Activated naive CD8-positive, alpha-beta T cell treated with anti-CD3 and anti-CD28 coated beads, Interleukin-2, amount 10 ng/mL, durations not matched to agents 7 days and 5 days (primary cell): ENCODE measurements around the gene DCAKD. TPM values are rescaled to one million over a fixed set of nuclear protein-coding genes. Genes with fewer than 3 reads are reported as not detected.

Experiments
- ATAC-seq: fragments of 150-1000 bp; cut with Tn5 transposase; one replicate; pipeline ENCODE4 v1.10.0; 2021; ENCODE audit warnings: low read depth, moderate library complexity
- POLR2A ChIA-PET: fragments of 350-600 bp; sonication (Branson Sonifier 250); formaldehyde crosslinking; loops from one replicate; lab custom pipeline; 2021; ENCODE audit warnings: antibody characterized with exemption; lab: Charles Lee
- DNase-seq: peaks from one replicate; pipeline ENCODE4 v3.0.0; 2021
- H3K27ac Mint-ChIP-seq: one replicate; pipeline ENCODE4 v1.8.0; 2022; ENCODE audit warnings: mild to moderate bottlenecking, mixed read lengths
- H3K27me3 Mint-ChIP-seq: one replicate; pipeline ENCODE4 v1.8.0; 2022; ENCODE audit warnings: mild to moderate bottlenecking, moderate library complexity, mixed read lengths
- H3K36me3 Mint-ChIP-seq: one replicate; pipeline ENCODE4 v1.8.0; 2021; ENCODE audit warnings: mild to moderate bottlenecking, mixed read lengths
- H3K4me1 Mint-ChIP-seq: one replicate; pipeline ENCODE4 v1.8.0; 2021; ENCODE audit warnings: mixed read lengths
- H3K4me3 Mint-ChIP-seq: one replicate; pipeline ENCODE4 v1.8.0; 2022; ENCODE audit warnings: mild to moderate bottlenecking, moderate library complexity, mixed read lengths
- H3K9me3 Mint-ChIP-seq: one replicate; pipeline ENCODE4 v1.8.0; 2021; ENCODE audit warnings: mixed read lengths
- total RNA-seq, 2 experiments: library from RNA; stranded (reverse); gene quantifications; one replicate each; pipeline ENCODE4 v1.2.3, GENCODE V29; 2021

The DCAKD gene, protein sequence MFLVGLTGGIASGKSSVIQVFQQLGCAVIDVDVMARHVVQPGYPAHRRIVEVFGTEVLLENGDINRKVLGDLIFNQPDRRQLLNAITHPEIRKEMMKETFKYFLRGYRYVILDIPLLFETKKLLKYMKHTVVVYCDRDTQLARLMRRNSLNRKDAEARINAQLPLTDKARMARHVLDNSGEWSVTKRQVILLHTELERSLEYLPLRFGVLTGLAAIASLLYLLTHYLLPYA
- total RNA-seq: 10 to 100 TPM; 35.5 TPM

DNA sequence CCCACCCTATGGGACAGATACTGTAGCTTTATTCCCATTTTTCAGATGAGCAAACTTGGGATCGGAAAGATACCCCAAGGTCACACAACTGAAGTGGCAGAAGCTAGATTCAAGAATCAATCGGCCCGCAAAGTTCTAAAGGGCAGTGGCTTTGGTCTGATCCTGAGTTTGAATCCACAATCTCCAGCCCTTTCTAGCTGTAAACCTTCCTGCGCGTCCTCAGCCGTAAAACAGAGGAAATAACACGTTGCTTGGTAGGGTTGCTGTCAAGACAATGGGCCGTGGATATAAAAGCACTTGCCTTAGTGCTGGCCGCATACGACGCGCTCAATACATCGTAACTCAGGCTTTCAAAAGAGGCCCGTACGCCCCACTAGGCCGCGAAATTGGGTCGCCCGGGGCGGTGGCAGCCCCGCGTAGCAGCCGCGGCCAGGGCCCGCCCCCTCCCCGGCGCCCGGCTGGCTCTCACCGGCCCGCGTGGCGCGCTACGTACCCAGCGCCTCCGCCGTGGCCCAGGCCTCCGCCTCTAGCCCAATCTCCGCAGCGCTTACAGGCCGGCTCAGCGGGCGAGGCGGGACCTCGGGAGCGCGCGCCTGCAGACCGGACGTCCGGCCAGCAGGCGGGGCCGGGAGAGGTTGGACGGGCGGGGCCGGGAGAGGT, at the start of gene DCAKD:
Gene DCAKD (minus strand): TSS at position 573 of the 660 bp plus-strand sequence. CDS start 16,747 bp downstream, outside the sequence.
- Mint-ChIP-seq H3K4me1 (peaks cover 27% of the 10 kb centered on the region), H3K27ac (peak within 1 kb of the TSS; percentile 89), H3K36me3 (peaks cover 12% of the 10 kb centered on the region), H3K9me3 (no peaks in the 10 kb centered on the region), H3K4me3 (peak within 1 kb of the TSS; percentile 86), H3K27me3 (no peaks in the 10 kb centered on the region)
- ATAC-seq (peak; percentile 98), DNase-seq (peak; percentile 93)
- POLR2A ChIA-PET: interaction anchor here (0.6 to 4.7 kb wide), 12 partner anchors 11 to 276 kb away, joined by 3 to 64 read pairs (median 3); partner anchors contain the start of genes ACBD4, EFTUD2, HEXIM1 and HEXIM2

DNA sequence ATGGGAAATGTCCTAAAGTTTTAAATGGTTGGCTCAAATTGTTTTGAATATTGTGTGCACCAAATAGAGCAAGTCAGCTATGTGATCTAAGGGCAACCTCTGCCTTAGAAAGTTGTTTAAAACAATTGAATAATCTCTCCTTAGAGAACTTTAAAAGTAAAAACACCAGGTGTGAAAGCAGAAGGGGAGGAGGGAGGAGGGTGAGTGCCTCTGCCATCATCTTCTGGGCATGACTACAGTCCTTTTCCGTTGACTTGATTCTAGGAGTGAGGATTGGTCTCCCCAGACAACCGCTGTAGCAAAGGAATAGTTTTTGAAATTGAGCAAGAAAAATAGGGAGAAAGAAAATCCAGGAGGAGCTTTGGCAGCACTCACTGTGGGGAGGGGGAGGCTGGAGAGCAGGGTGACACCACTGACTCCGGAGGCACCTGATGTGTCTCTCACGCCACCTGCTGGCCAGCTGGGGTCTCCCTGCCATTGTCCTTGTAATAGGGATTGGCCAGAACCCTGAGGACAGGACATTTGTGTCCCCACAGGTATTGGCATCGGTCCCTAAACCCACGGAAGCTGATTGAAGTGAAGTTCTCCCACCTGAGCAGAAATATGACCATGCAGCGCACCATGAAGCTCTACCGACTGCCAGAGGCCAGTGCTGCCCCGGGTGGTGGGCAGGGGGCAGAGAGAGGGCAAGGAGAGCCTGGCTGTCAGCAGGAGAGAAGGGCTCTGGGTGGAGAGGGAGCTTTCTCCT, 47.6 kb upstream of the DCAKD start:
- Mint-ChIP-seq H3K36me3 (peaks cover 31% of the 10 kb centered on the region), H3K9me3 (no peaks in the 10 kb centered on the region), H3K27ac (no peak overlapping the region), H3K27me3 (no peaks in the 10 kb centered on the region), H3K4me1 (no peaks in the 10 kb centered on the region), H3K4me3 (no peak overlapping the region)
- ATAC-seq (peak; percentile 85), DNase-seq (peak; percentile 82)
- POLR2A ChIA-PET: interaction anchor here (0.8 kb wide), 1 partner anchor 38 kb away, joined by 3 read pairs; the partner anchor contains the start of gene NMT1

DNA sequence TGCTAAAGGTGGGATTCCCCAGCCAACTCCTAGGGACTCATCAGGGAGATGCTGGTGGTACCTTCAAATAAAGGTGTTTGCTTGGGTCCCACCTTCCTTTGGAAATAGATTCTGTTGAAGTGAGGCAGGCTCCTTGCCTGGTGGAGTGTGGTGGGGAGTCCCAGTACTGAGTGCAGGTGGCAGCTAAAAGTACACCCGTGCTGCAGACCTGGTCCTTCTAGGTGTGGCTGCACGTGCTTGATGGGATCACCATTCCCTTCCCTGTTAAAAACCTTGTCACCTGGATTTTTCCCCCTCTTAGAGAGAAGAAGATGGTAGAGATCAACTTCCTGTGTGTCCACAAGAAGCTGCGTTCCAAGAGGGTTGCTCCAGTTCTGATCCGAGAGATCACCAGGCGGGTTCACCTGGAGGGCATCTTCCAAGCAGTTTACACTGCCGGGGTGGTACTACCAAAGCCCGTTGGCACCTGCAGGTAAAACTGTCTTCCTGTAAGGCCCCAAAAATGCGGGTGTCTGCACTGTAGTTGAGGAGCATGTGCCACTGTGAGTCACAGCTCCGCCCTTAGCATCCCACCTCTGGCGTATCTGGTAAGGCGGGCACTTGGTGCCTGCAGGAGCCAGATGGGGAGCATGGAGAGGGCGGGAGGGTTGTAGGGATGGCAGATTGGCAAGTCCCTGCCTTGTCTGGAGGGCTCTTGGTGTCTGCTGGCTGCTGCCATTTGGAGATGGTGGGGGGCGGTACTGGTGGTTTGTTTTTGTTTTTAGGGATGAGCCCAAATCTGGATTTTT, 46.8 kb upstream of the DCAKD start:
- peaks cover 28% of the 10 kb centered on the region for H3K36me3 Mint-ChIP-seq
- no peaks in the 10 kb centered on the region for H3K9me3 Mint-ChIP-seq
- no peaks in the 10 kb centered on the region for H3K27me3 Mint-ChIP-seq
- POLR2A ChIA-PET: interaction anchor here (1.0 kb wide), 1 partner anchor 48 kb away, joined by 3 read pairs; no protein-coding TSS in a partner anchor
- DNase-seq (no peak), ATAC-seq (no peak)
- H3K4me3 Mint-ChIP-seq: no peak overlapping the region
- no peaks in the 10 kb centered on the region for H3K4me1 Mint-ChIP-seq
- H3K27ac Mint-ChIP-seq: no peak overlapping the region

GRCh38 chr17:45096926-45097325, 45.5 kb upstream of the DCAKD start:
- Mint-ChIP-seq H3K36me3 (peaks cover 22% of the 10 kb centered on the region), H3K4me3 (no peak overlapping the region), H3K9me3 (no peaks in the 10 kb centered on the region), H3K27me3 (no peaks in the 10 kb centered on the region), H3K27ac (no peak overlapping the region), H3K4me1 (no peaks in the 10 kb centered on the region)
- no peak for DNase-seq
- ATAC-seq: no peak
- POLR2A ChIA-PET: no interaction called here

- DNase-seq: no peak
- POLR2A ChIA-PET: no interaction called here
- Mint-ChIP-seq H3K36me3 (peaks cover 21% of the 10 kb centered on the region), H3K9me3 (no peaks in the 10 kb centered on the region), H3K27me3 (no peaks in the 10 kb centered on the region), H3K4me3 (no peak overlapping the region), H3K4me1 (no peaks in the 10 kb centered on the region), H3K27ac (peak overlapping the region; percentile 23)
- ATAC-seq: no peak
Observed at GRCh38 chr17:45096141-45096540, 44.7 kb upstream of the DCAKD start.

DNA sequence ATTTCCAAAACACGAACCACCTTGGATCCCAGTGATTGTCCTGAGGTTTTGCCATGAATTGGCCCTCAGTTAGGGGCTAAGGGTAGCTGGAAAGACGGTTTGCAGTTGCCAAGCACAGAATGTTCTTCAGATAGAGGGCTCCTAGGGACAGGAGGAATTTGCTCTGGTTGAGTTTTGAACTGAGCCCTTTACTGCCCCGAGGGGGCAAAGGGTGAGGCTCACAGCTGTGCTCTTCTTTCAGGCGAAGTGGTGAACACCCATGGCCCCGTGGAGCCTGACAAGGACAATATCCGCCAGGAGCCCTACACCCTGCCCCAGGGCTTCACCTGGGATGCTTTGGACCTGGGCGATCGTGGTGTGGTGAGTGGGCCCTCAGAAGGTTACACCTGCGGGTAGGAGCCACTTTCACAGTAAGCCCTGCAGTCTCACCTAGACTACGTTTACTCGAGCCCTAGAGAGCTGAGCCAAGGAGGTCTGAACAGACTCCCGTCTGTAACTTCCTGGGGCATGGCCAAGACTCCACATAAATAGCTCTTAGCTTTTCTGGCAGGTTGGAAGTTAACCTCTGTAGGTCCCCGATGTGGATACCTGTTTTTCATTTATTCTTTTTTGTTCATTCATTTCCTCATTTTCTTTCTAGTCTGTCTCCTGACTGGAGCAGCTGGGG, 42.1 kb upstream of the DCAKD start:
- peaks cover 23% of the 10 kb centered on the region for H3K36me3 Mint-ChIP-seq
- no peak overlapping the region for H3K4me3 Mint-ChIP-seq
- no peak overlapping the region for H3K27ac Mint-ChIP-seq
- DNase-seq (no peak), ATAC-seq (no peak)
- no peaks in the 10 kb centered on the region for H3K9me3 Mint-ChIP-seq
- no peaks in the 10 kb centered on the region for H3K27me3 Mint-ChIP-seq
- H3K4me1 Mint-ChIP-seq: peaks cover 3% of the 10 kb centered on the region
- POLR2A ChIA-PET: interaction anchor here (0.6 kb wide), 1 partner anchor 364 kb away, joined by 3 read pairs; no protein-coding TSS in a partner anchor

DNA sequence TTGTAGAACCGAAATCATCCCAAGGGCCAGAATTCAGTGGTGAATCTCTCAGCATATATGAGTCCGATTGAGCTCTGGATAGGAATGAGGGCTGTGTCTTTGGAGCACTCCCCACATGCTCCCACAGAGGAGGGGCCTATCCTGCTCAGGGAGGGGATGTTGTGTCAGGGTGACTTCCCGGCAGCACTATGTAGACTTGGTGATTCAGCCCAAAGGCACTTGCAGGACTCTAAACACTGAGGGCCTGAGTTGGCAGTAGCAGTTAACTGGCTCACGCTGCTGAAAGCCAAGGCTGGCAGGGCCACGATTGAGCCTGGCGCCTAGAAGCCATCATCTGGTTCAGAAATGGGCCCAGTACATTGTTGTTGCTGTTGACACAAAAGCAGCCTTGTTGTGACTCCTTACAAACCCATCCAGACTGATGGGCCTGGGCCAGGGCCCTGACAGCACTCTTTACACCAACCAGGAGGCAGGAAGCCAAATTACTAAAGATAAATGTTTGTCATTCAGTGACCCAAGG, 41.5 kb upstream of the DCAKD start:
- Mint-ChIP-seq H3K9me3 (no peaks in the 10 kb centered on the region), H3K36me3 (peaks cover 21% of the 10 kb centered on the region), H3K27me3 (no peaks in the 10 kb centered on the region), H3K27ac (no peak overlapping the region), H3K4me3 (no peak overlapping the region), H3K4me1 (peaks cover 4% of the 10 kb centered on the region)
- DNase-seq: no peak
- no peak for ATAC-seq
- POLR2A ChIA-PET: no interaction called here

DNA sequence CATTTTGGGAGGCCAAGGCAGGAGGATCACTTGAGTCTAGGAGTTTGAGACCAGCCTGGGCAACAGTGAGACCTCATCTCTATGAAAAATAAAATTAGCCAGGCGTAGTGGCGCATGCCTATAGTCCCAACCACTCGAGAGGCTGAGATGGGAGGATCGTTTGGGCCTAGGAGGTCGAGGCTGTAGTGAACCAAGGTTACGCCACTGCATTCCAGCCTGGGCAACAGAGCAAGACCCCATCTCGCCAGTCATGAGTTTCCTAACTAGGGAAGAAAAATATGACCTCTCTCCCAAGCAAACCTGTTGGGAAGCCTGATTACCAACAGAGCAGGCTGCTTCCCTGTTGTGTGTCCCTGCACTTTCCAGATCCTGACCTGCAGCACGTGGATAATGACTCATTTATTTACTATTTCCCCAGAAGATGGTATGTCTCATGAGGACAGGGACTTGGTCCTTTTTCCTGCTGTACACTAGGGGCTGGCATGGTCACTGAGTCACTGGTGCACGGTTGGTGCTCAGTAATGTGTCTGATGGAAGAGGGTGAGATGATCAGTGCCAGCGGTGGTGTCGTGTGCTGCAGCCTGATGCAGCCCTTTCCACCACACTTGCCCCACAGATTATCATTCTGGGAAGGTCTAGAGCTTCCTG, 40.5 kb upstream of the DCAKD start:
- H3K36me3 Mint-ChIP-seq: peaks cover 19% of the 10 kb centered on the region
- H3K27me3 Mint-ChIP-seq: no peaks in the 10 kb centered on the region
- H3K27ac Mint-ChIP-seq: peak overlapping the region; percentile 10
- no peak overlapping the region for H3K4me3 Mint-ChIP-seq
- DNase-seq: no peak
- H3K4me1 Mint-ChIP-seq: peaks cover 4% of the 10 kb centered on the region
- POLR2A ChIA-PET: no interaction called here
- ATAC-seq: no peak
- no peaks in the 10 kb centered on the region for H3K9me3 Mint-ChIP-seq

GRCh38 chr17:45090711-45091110, 39.3 kb upstream of the DCAKD start:
- POLR2A ChIA-PET: interaction anchor here (1.1 kb wide), 1 partner anchor 9 kb away, joined by 3 read pairs; no protein-coding TSS in a partner anchor
- no peak for DNase-seq
- ATAC-seq: no peak
- H3K27ac Mint-ChIP-seq: peak overlapping the region; percentile 21
- no peak overlapping the region for H3K4me3 Mint-ChIP-seq
- no peaks in the 10 kb centered on the region for H3K27me3 Mint-ChIP-seq
- H3K9me3 Mint-ChIP-seq: no peaks in the 10 kb centered on the region
- peaks cover 13% of the 10 kb centered on the region for H3K36me3 Mint-ChIP-seq
- peaks cover 4% of the 10 kb centered on the region for H3K4me1 Mint-ChIP-seq

- Mint-ChIP-seq H3K4me3 (no peak overlapping the region), H3K4me1 (peaks cover 4% of the 10 kb centered on the region), H3K9me3 (no peaks in the 10 kb centered on the region), H3K27me3 (no peaks in the 10 kb centered on the region), H3K36me3 (peaks cover 11% of the 10 kb centered on the region), H3K27ac (peak overlapping the region; percentile 57)
- POLR2A ChIA-PET: interaction anchor here (1.1 to 1.7 kb wide), 2 partner anchors 28 to 190 kb away, joined by 4 read pairs; partner anchors contain the start of gene NMT1
- ATAC-seq (peak; percentile 28), DNase-seq (no peak)
Observed at GRCh38 chr17:45088741-45089140, 37.3 kb upstream of the DCAKD start.

- Mint-ChIP-seq H3K4me1 (peaks cover 4% of the 10 kb centered on the region), H3K27me3 (no peaks in the 10 kb centered on the region), H3K4me3 (no peak overlapping the region), H3K27ac (peak overlapping the region; percentile 56), H3K36me3 (peaks cover 9% of the 10 kb centered on the region), H3K9me3 (no peaks in the 10 kb centered on the region)
- ATAC-seq (no peak), DNase-seq (no peak)
- POLR2A ChIA-PET: interaction anchor here (1.1 to 1.7 kb wide), 2 partner anchors 27 to 189 kb away, joined by 4 read pairs; partner anchors contain the start of gene NMT1
Observed at GRCh38 chr17:45087978-45088377, 36.5 kb upstream of the DCAKD start.
